GM06990 (cell line): ENCODE results near the gene WHRN.

Experiments used
- DNase-seq: peaks from one replicate; pipeline ENCODE4 v3.0.0-alpha.2; 2011; ENCODE audit not compliant: insufficient read length; ENCODE audit errors: extremely low read depth
- H3K27me3 ChIP-seq: replicated peaks from 2 replicates; pipeline ENCODE4 v1.6.0; 2011; ENCODE audit warnings: low read length; ENCODE audit not compliant: control insufficient read depth, insufficient read depth
- H3K36me3 ChIP-seq: 2 replicates; pipeline ENCODE4 v1.5.1; 2011; ENCODE audit warnings: low read length; ENCODE audit not compliant: control insufficient read depth, insufficient read depth
- H3K4me3 ChIP-seq: replicated peaks from 2 replicates; pipeline ENCODE4 v1.5.1; 2011; ENCODE audit warnings: low read depth, mild to moderate bottlenecking, control low read depth, low read length
- TF ChIP-seq, protein P1 (sequence below): IDR thresholded peaks from 2 replicates; pipeline ENCODE4 v1.5.1; 2011; ENCODE audit warnings: low read length, control low read depth, mild to moderate bottlenecking, inconsistent platforms; ENCODE audit not compliant: insufficient read depth, poor library complexity, severe bottlenecking

WHRN gene

DNA sequence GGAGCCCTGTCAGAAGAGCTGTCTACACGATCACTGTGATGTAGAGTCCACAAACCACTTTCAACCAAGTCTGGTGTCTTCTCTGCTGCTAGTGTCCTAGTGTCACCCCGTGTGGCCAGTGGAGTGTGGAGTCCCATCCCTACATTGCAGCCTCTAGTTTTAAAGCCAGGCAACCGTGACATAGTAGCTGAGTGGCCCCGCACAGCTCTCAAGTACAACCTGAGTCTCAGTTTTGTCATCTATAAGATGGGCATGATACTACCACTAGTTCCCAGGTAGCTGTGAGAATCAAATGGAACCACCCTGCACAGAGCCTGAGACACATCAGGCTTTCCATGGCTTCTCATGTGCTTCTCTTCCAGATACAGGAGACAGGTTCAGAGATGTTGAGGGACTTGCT, 74.3 kb downstream of the WHRN start:
- no peak overlapping the region for H3K4me3 ChIP-seq
- TF ChIP-seq, protein P1, sequence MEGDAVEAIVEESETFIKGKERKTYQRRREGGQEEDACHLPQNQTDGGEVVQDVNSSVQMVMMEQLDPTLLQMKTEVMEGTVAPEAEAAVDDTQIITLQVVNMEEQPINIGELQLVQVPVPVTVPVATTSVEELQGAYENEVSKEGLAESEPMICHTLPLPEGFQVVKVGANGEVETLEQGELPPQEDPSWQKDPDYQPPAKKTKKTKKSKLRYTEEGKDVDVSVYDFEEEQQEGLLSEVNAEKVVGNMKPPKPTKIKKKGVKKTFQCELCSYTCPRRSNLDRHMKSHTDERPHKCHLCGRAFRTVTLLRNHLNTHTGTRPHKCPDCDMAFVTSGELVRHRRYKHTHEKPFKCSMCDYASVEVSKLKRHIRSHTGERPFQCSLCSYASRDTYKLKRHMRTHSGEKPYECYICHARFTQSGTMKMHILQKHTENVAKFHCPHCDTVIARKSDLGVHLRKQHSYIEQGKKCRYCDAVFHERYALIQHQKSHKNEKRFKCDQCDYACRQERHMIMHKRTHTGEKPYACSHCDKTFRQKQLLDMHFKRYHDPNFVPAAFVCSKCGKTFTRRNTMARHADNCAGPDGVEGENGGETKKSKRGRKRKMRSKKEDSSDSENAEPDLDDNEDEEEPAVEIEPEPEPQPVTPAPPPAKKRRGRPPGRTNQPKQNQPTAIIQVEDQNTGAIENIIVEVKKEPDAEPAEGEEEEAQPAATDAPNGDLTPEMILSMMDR, result no peak
- no peak for DNase-seq
- peaks cover 8% of the 10 kb centered on the region for H3K27me3 ChIP-seq
- H3K36me3 ChIP-seq, result no peaks in the 10 kb centered on the region

DNA sequence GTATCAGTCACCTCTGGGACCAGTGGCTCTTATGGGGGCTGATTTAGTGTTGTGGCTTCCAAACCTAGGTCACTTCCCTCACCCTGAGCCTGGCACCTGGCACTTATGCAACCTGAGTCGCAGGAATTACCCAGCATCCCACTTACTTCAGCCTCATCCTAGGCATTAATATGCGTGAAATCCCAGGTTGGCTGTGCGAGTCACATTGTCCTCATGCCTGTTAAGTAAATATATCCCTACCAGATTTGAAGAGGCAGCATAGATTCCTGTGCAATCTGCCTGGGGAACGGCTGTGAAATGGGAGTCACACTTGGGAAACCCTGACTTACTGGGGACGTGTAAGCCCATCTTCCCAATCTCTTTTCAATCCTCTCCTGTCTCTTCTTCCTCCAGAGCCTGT, 74.8 kb downstream of the WHRN start:
- Histone ChIP-seq H3K36me3 (no peaks in the 10 kb centered on the region), H3K27me3 (peaks cover 8% of the 10 kb centered on the region), H3K4me3 (no peak overlapping the region)
- no peak for DNase-seq
- TF ChIP-seq, protein P1, result no peak

DNA sequence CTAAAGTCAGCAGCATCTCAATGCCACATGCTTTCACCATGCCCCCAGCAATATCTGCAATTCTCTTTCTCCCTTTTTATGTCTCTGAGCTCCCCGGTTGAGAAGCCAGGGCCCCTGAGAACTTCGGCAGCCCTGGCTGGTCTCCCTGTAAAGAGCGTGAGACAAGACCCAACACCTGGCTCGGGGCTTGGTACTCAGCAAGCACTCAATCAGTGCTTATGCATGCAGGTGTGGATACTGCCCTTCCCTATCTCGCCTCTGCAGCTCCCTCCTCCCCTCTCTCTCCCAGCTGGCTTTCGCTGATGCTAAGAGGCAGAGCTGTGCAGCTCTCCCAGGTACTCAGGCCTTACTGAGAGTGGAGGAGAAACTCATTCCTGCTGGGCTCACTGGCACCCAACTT, 75.8 kb downstream of the WHRN start:
- TF ChIP-seq, protein P1, result no peak
- Histone ChIP-seq H3K36me3 (no peaks in the 10 kb centered on the region), H3K4me3 (no peak overlapping the region), H3K27me3 (peaks cover 11% of the 10 kb centered on the region)
- no peak for DNase-seq

DNA sequence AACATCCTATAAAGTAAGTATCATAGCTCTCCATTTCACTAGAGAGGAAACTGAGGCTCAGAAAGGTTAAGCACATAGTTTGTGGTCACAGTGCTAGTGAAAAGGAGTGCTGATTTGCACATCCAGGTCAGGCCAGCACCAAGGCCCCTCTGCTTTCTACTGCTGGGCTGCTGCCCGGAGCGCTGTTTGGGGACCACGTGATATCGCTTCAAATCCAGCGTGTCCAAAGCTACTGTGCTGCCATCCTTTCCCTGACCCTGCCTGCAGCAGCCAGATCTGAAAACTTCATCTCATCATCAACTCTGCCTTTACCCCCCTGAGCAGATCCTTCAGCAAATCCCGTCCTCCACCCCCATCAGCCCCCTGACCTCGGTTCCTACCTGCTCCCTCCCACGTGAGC, 76.8 kb downstream of the WHRN start:
- TF ChIP-seq, protein P1, result no peak

DNA sequence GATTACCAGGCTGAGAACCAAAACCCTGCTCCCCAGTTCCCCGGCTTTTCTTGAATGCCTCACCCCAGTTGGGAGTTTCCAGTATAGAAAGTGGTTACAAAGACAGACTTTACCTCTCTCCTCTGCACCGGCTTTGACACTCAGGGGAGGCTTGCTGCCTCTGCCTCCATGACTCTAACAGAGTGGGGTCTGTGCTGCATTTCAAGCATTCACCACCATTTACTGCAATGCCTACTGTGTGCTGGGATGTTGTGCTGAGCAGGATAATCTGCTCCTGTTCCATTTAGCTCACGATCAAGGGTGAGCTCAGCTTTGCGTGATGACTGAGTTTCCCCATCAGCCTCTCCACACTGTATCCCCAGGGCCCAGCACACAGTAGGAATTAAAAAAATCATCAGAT, 77.6 kb downstream of the WHRN start:
- TF ChIP-seq, protein P1, result no peak
- no peak for DNase-seq
- no peaks in the 10 kb centered on the region for H3K36me3 ChIP-seq

More for the DNA sequence above, 76.8 kb downstream of the WHRN start:
- no peak for DNase-seq
- Histone ChIP-seq H3K27me3 (peaks cover 11% of the 10 kb centered on the region), H3K36me3 (no peaks in the 10 kb centered on the region), H3K4me3 (no peak overlapping the region)

More for the DNA sequence above, 77.6 kb downstream of the WHRN start:
- Histone ChIP-seq H3K27me3 (peaks cover 11% of the 10 kb centered on the region), H3K4me3 (no peak overlapping the region)
